ENCODE results near the gene CD52. TPM values are rescaled to one million over a fixed set of nuclear protein-coding genes. Genes with fewer than 3 reads are reported as not detected.

Gene CD52
- polyA plus RNA-seq, 3 donors, result 851 to 4,047 (median 2,617) TPM

GRCh38 chr1:26302733-26303405 is 14.9 kb upstream of the CD52 start:
- peak overlapping the region in 4 of 7 donors; percentile 24 to 80 (median 50) for H3K27ac Mint-ChIP-seq
- Histone ChIP-seq H3K4me2 (replicated peaks; ENCODE audit: extremely low read depth, low read length, poor library complexity, severe bottlenecking) (no peak overlapping the region), H3K4me1 (ENCODE audit: control insufficient read depth in 1 of 2, insufficient read depth in 2 of 2, low read length in 2 of 2) (peaks cover 57 to 79% of the 10 kb centered on the region in 2 donors), H3K4me3 (replicated peaks in 1 of 3; ENCODE audit: low read depth in 2 of 3, low read length in 3 of 3) (no peak overlapping the region), H3K9ac (ENCODE audit: insufficient read depth, low read length, poor library complexity, severe bottlenecking) (no peak overlapping the region), H2AFZ (ENCODE audit: insufficient read depth, low read depth, low read length, poor library complexity, severe bottlenecking) (no peak overlapping the region), H3K27me3 (ENCODE audit: control insufficient read depth in 2 of 2, insufficient read depth in 2 of 2, low read length in 2 of 2) (no peaks in the 10 kb centered on the region), H3K36me3 (replicated peaks in 1 of 2; ENCODE audit: control insufficient read depth in 1 of 2, insufficient read depth in 2 of 2, low read length in 2 of 2) (peaks cover 22 to 55% of the 10 kb centered on the region in 2 donors), H3K9me3 (replicated peaks in 1 of 2; ENCODE audit: control insufficient read depth in 1 of 2, insufficient read depth in 1 of 2, low read length in 2 of 2) (no peaks in the 10 kb centered on the region), H4K20me1 (ENCODE audit: insufficient read depth, low read length) (no peaks in the 10 kb centered on the region), H3K79me2 (ENCODE audit: insufficient read depth, low read length) (peaks cover 75% of the 10 kb centered on the region), H3K27ac (ENCODE audit: low read depth in 1 of 2, low read length in 2 of 2) (peak overlapping the region in 1 of 2 donors; percentile 49)
- intact Hi-C loops (cut with micrococcal nuclease), result no loop called here
- peaks cover 0 to 2% (median 0%) of the 10 kb centered on the region in 7 donors for H3K9me3 Mint-ChIP-seq
- H3K36me3 Mint-ChIP-seq, result peaks cover 34 to 63% of the 10 kb centered on the region in 2 donors
- 90% methylated on average over 6 of the region's 8 CpGs for WGBS (ENCODE audit: insufficient coverage)
- H3K4me1 Mint-ChIP-seq, result peaks cover 82% of the 10 kb centered on the region
- TF ChIP-seq CTCF (IDR thresholded peaks at IDR 0.05), result no peak
- no peak overlapping the region for H3K4me3 Mint-ChIP-seq
- no peak for DNase-seq
- peaks cover 0 to 2% (median 0%) of the 10 kb centered on the region in 3 donors for H3K27me3 Mint-ChIP-seq (ENCODE audit: low read depth in 3 of 3)

DNA sequence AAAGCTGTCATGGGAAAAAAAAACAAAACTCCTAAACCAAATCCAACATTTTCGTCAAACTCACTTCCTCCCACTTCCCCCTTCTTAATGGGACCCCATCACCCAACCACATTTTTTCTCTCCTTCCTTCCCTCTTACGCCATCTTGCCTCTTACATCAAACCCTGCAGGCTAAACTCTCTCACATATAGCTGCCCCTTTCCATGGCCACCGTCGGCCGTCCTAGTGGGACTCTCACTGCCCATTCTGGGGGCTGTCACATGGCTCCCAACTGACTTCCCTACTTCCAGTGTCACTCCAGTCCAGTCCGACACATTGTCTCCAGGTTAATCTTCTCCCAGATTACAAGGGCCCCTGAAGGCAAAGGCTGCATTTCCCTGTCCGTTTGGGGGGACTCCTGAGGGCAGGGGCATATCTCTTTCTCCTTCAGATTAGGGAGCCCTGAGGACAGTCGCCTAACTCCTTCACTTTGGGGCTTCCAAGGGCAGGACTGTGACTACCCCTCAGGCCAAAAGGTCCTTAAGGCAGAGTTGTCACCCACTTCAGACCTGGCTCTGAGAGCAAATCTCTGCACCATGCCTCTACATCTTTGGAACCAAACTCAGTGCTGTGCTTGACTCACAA is 12.0 kb upstream of the CD52 start:
- peaks cover 77% of the 10 kb centered on the region for H3K4me1 Mint-ChIP-seq
- H2AFZ ChIP-seq (ENCODE audit: insufficient read depth, low read depth, low read length, poor library complexity, severe bottlenecking), result peak overlapping the region; percentile 55

More for the DNA sequence above, 12.0 kb upstream of the CD52 start:
- Mint-ChIP-seq H3K4me3 (peak overlapping the region; percentile 95 to 98), H3K27ac (peak overlapping the region; percentile 95 to 100 (median 100)), H3K27me3 (ENCODE audit: low read depth in 3 of 3) (peaks cover 0 to 4% (median 0%) of the 10 kb centered on the region in 3 donors), H3K9me3 (peaks cover 0 to 2% (median 0%) of the 10 kb centered on the region in 7 donors), H3K36me3 (peaks cover 19 to 34% of the 10 kb centered on the region in 2 donors)
- TF ChIP-seq CTCF (IDR thresholded peaks at IDR 0.05), result no peak
- peak overlapping the region; percentile 82 for H3K4me2 ChIP-seq (replicated peaks; ENCODE audit: extremely low read depth, low read length, poor library complexity, severe bottlenecking)
- H3K4me3 ChIP-seq (replicated peaks in 1 of 3; ENCODE audit: low read depth in 2 of 3, low read length in 3 of 3), result peak overlapping the region; percentile 58 to 83 (median 71)
- no peaks in the 10 kb centered on the region for H4K20me1 ChIP-seq (ENCODE audit: insufficient read depth, low read length)
- H3K9ac ChIP-seq (ENCODE audit: insufficient read depth, low read length, poor library complexity, severe bottlenecking), result peak overlapping the region; percentile 73
- no peaks in the 10 kb centered on the region for H3K9me3 ChIP-seq (replicated peaks in 1 of 2; ENCODE audit: control insufficient read depth in 1 of 2, insufficient read depth in 1 of 2, low read length in 2 of 2)
- no peaks in the 10 kb centered on the region for H3K27me3 ChIP-seq (ENCODE audit: control insufficient read depth in 2 of 2, insufficient read depth in 2 of 2, low read length in 2 of 2)
- peaks cover 65% of the 10 kb centered on the region for H3K79me2 ChIP-seq (ENCODE audit: insufficient read depth, low read length)
- intact Hi-C loops (cut with micrococcal nuclease), result loop anchor here in 1 of 2 donors (2.0 kb wide), 2 partner anchors 15 to 27 kb away; no protein-coding TSS in a partner anchor
- H3K4me1 ChIP-seq (ENCODE audit: control insufficient read depth in 1 of 2, insufficient read depth in 2 of 2, low read length in 2 of 2), result peaks cover 71 to 91% of the 10 kb centered on the region in 2 donors
- peak in 2 of 3 donors; percentile 73 to 76 for DNase-seq
- WGBS (ENCODE audit: insufficient coverage), result 3% methylated on average over 8 of the region's 8 CpGs
- peak overlapping the region; percentile 91 to 97 for H3K27ac ChIP-seq (ENCODE audit: low read depth in 1 of 2, low read length in 2 of 2)
- peaks cover 12 to 28% of the 10 kb centered on the region in 2 donors for H3K36me3 ChIP-seq (replicated peaks in 1 of 2; ENCODE audit: control insufficient read depth in 1 of 2, insufficient read depth in 2 of 2, low read length in 2 of 2)

Data from CD14-positive monocyte (primary cell).